Astrocyte (in vitro differentiated cells and primary cell): ENCODE results near the gene TGM1. TPM values are rescaled to one million over a fixed set of nuclear protein-coding genes. Genes with fewer than 3 reads are reported as not detected.

ENCODE experiments used
- DNase-seq: peaks from one replicate; pipeline ENCODE4 v3.0.0-alpha.2; 2010; ENCODE audit warnings: low read depth
- FAIRE-seq: peaks from 2 replicates; lab custom pipeline; 2011; peaks lifted over from hg19 to GRCh38; lab: Jason Lieb, UNC
- H2AFZ ChIP-seq: 2 replicates; pipeline ENCODE4 v1.6.0; 2012; ENCODE audit warnings: low read depth, low read length, inconsistent platforms
- H3K27ac ChIP-seq: 2 replicates; pipeline ENCODE4 v1.5.1; 2011; ENCODE audit warnings: low read depth, low read length, inconsistent platforms
- H3K27me3 ChIP-seq: 2 replicates; pipeline ENCODE4 v1.6.0; 2011; ENCODE audit warnings: low read length, inconsistent platforms; ENCODE audit not compliant: insufficient read depth
- H3K36me3 ChIP-seq: 2 replicates; pipeline ENCODE4 v1.5.1; 2011; ENCODE audit warnings: low read length, inconsistent platforms; ENCODE audit not compliant: insufficient read depth
- H3K4me1 ChIP-seq: 2 replicates; pipeline ENCODE4 v1.5.1; 2011; ENCODE audit warnings: low read length, inconsistent platforms; ENCODE audit not compliant: insufficient read depth
- H3K4me2 ChIP-seq: 2 replicates; pipeline ENCODE4 v1.6.0; 2012; ENCODE audit warnings: low read length, inconsistent platforms
- H3K4me3 ChIP-seq: 2 replicates; pipeline ENCODE4 v1.5.1; 2011; ENCODE audit warnings: low read depth, mild to moderate bottlenecking, low read length, inconsistent platforms; ENCODE audit not compliant: insufficient read depth
- H3K79me2 ChIP-seq: 2 replicates; pipeline ENCODE4 v1.6.0; 2012; ENCODE audit warnings: mild to moderate bottlenecking, low read length, inconsistent platforms; ENCODE audit not compliant: insufficient read depth
- H3K9ac ChIP-seq: 2 replicates; pipeline ENCODE4 v1.6.0; 2012; ENCODE audit warnings: mild to moderate bottlenecking, low read length, inconsistent platforms
- H3K9me3 ChIP-seq: 2 replicates; pipeline ENCODE4 v1.5.1; 2012; ENCODE audit warnings: low read depth, mild to moderate bottlenecking, low read length, inconsistent platforms; ENCODE audit not compliant: insufficient read depth
- H4K20me1 ChIP-seq: 2 replicates; pipeline ENCODE4 v1.6.0; 2012; ENCODE audit warnings: low read length, inconsistent platforms; ENCODE audit not compliant: insufficient read depth
- H3K27ac Mint-ChIP-seq: one replicate; pipeline ENCODE4 v1.8.0; 2021; ENCODE audit warnings: mild to moderate bottlenecking, mixed read lengths; ENCODE audit not compliant: unreplicated experiment
- H3K27me3 Mint-ChIP-seq: one replicate; pipeline ENCODE4 v1.8.0; 2021; ENCODE audit warnings: low read depth, mixed read lengths; ENCODE audit not compliant: unreplicated experiment
- H3K36me3 Mint-ChIP-seq: one replicate; pipeline ENCODE4 v1.8.0; 2021; ENCODE audit warnings: low read depth, mixed read lengths; ENCODE audit not compliant: unreplicated experiment
- H3K4me1 Mint-ChIP-seq: one replicate; pipeline ENCODE4 v1.8.0; 2021; ENCODE audit warnings: low read depth, mixed read lengths; ENCODE audit not compliant: unreplicated experiment
- H3K4me3 Mint-ChIP-seq: one replicate; pipeline ENCODE4 v1.8.0; 2021; ENCODE audit warnings: mild to moderate bottlenecking, moderate library complexity, mixed read lengths; ENCODE audit not compliant: unreplicated experiment
- H3K9me3 Mint-ChIP-seq: one replicate; pipeline ENCODE4 v1.8.0; 2021; ENCODE audit warnings: mild to moderate bottlenecking, mixed read lengths; ENCODE audit not compliant: unreplicated experiment
- EZH2 ChIP-seq: IDR thresholded peaks from 2 replicates; pipeline ENCODE4 v1.6.1; 2012; ENCODE audit warnings: mild to moderate bottlenecking, low read length, inconsistent platforms; ENCODE audit not compliant: insufficient read depth
- total RNA-seq: library from RNA; stranded (reverse); gene quantifications from 2 replicates; pipeline ENCODE4 v1.2.1, GENCODE V29; 2021
- TF ChIP-seq, protein P1 (sequence below): IDR thresholded peaks from 2 replicates; pipeline ENCODE4 v1.5.1; 2011; ENCODE audit warnings: low read depth, mild to moderate bottlenecking, inconsistent platforms, low read length, moderate library complexity; ENCODE audit not compliant: insufficient read depth

The TGM1 gene
- total RNA-seq, 1 donor from 2014 or later, result 3.8 TPM

DNA sequence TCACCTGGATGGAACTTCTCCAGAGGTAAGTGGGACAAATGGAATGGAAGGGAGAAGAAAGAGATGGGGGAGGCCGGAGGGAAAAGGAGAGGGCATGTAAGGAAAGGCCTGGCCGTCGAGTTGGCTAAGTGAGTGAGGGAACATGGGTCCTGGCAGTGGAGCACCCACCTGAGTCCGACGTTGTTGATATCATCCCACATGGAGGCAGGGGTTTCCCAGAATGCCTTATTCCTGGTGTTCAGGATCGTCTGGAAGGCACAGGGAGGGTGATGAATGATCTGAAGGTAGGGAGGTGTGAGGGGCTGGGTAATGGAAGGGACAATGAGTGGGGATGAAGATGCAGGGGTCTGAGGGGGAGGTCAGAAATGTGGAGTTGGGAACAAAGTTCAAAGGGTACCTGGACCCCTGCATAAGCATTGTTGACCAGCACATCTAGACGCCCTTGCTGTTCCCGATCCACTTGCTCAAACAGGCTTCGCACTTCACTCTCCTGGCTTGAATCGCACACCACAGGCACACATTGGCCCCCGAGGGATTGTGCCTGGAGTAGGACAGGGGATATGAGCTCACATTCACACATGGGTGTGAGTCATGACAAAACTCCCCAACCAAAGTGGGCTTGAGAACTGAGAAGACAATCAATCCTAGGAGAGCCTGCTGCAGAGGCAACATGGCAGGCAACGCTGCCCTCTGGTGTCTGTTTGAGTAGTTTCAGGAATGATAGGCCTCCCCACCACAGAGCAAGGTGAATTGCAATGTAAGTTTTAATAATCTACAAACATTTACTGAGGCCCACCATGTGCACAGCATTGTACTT lies 33.6 kb upstream of the TGM1 start:
- H3K27me3 Mint-ChIP-seq, result no peaks in the 10 kb centered on the region
- Histone ChIP-seq H3K27ac (peak overlapping the region; percentile 49), H3K79me2 (peaks cover 23% of the 10 kb centered on the region), H4K20me1 (peaks cover 6% of the 10 kb centered on the region), H3K4me2 (peak overlapping the region; percentile 40), H2AFZ (peak overlapping the region; percentile 1), H3K4me1 (peaks cover 25% of the 10 kb centered on the region), H3K27me3 (no peaks in the 10 kb centered on the region), H3K9me3 (no peaks in the 10 kb centered on the region), H3K9ac (peak overlapping the region; percentile 63), H3K4me3 (no peak overlapping the region), H3K36me3 (peaks cover 8% of the 10 kb centered on the region)
- DNase-seq (peak; percentile 89), FAIRE-seq (peak; percentile 55)
- peaks cover 4% of the 10 kb centered on the region for H3K36me3 Mint-ChIP-seq
- peak overlapping the region; percentile 78 for H3K27ac Mint-ChIP-seq
- H3K4me1 Mint-ChIP-seq, result peaks cover 30% of the 10 kb centered on the region
- peak overlapping the region; percentile 47 for H3K4me3 Mint-ChIP-seq
- H3K9me3 Mint-ChIP-seq, result no peaks in the 10 kb centered on the region
- TF ChIP-seq, protein P1, sequence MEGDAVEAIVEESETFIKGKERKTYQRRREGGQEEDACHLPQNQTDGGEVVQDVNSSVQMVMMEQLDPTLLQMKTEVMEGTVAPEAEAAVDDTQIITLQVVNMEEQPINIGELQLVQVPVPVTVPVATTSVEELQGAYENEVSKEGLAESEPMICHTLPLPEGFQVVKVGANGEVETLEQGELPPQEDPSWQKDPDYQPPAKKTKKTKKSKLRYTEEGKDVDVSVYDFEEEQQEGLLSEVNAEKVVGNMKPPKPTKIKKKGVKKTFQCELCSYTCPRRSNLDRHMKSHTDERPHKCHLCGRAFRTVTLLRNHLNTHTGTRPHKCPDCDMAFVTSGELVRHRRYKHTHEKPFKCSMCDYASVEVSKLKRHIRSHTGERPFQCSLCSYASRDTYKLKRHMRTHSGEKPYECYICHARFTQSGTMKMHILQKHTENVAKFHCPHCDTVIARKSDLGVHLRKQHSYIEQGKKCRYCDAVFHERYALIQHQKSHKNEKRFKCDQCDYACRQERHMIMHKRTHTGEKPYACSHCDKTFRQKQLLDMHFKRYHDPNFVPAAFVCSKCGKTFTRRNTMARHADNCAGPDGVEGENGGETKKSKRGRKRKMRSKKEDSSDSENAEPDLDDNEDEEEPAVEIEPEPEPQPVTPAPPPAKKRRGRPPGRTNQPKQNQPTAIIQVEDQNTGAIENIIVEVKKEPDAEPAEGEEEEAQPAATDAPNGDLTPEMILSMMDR, result peak; percentile 88
- no peak for TF ChIP-seq EZH2

DNA sequence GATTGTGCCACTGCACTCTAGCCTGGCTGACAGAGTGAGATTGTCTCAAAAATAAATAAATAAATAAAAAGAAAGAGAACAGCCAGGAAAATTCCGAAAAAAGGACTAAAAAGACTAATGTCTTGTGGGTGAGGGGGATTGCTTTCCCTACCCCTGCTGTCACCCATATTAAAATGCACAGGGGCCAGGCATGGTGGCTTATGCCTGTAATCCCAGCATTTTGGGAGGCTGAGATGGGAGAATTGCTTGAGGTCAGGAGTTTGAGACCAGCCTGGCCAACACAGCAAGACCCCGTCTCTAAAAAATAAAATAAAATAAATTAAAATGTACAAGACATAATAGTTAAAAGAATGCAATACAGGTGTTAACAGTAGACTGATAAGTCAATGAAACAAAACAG lies 30.5 kb upstream of the TGM1 start:
- no peaks in the 10 kb centered on the region for H4K20me1 ChIP-seq
- H3K9ac ChIP-seq, result no peak overlapping the region
- no peak for TF ChIP-seq EZH2
- TF ChIP-seq, protein P1, result no peak
- no peaks in the 10 kb centered on the region for H3K27me3 Mint-ChIP-seq
- H3K27ac ChIP-seq, result no peak overlapping the region
- H3K79me2 ChIP-seq, result no peaks in the 10 kb centered on the region
- no peak for FAIRE-seq
- no peaks in the 10 kb centered on the region for H3K9me3 Mint-ChIP-seq
- H3K4me1 ChIP-seq, result peaks cover 5% of the 10 kb centered on the region
- no peak overlapping the region for H2AFZ ChIP-seq
- no peaks in the 10 kb centered on the region for H3K9me3 ChIP-seq
- H3K27ac Mint-ChIP-seq, result no peak overlapping the region
- peaks cover 14% of the 10 kb centered on the region for H3K36me3 ChIP-seq
- peaks cover 6% of the 10 kb centered on the region for H3K36me3 Mint-ChIP-seq
- no peak overlapping the region for H3K4me2 ChIP-seq
- DNase-seq, result no peak
- peaks cover 18% of the 10 kb centered on the region for H3K4me1 Mint-ChIP-seq
- no peak overlapping the region for H3K4me3 ChIP-seq
- H3K4me3 Mint-ChIP-seq, result no peak overlapping the region
- H3K27me3 ChIP-seq, result no peaks in the 10 kb centered on the region
